ENCODE measurements around the gene NDUFA13. TPM values are rescaled to one million over a fixed set of nuclear protein-coding genes. Genes with fewer than 3 reads are reported as not detected.

The NDUFA13 gene
- total and polyA plus RNA-seq, 11 donors: 101 to 1,476 (median 960) TPM

DNA sequence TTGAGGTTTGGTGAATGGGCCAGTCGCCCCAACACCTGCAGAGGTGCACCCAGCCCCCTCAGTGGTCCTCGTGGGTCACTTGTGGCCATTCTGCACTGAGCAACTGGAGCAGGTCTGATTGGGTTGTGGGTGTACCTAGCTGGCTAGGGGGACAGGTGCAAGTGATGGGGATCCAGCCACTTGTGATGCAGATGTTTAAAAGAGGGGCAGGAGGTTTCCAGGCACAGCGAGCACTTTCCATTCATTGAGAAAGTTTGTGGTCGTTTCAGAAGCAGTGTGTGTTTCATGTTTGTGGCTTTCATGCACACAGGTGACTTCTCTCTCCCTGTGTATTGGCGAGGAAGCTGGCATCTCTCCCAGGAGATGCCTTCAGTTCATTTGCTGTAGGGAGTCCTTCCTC, 35.3 kb upstream of the NDUFA13 start:
- Histone ChIP-seq H3K27me3 (no peaks in the 10 kb centered on the region), H3K27ac (no peak overlapping the region), H3K9me3 (no peaks in the 10 kb centered on the region), H3K4me3 (no peak overlapping the region), H3K4me1 (peaks cover 0 to 33% (median 14%) of the 10 kb centered on the region in 12 donors), H3K36me3 (peaks cover 0 to 32% (median 0%) of the 10 kb centered on the region in 9 donors)
- ATAC-seq (no peak), DNase-seq (peak in 1 of 5 donors; percentile 4)
- 74 to 84% (median 81%) methylated on average over 4 to 5 of the region's 5 CpGs for WGBS, 4 donors
- intact Hi-C loops (cut with DNase I): loop anchor here in 1 of 10 donors (10.0 kb wide), 1 partner anchor 336 kb away; no protein-coding TSS in a partner anchor
- TF ChIP-seq, protein P1, sequence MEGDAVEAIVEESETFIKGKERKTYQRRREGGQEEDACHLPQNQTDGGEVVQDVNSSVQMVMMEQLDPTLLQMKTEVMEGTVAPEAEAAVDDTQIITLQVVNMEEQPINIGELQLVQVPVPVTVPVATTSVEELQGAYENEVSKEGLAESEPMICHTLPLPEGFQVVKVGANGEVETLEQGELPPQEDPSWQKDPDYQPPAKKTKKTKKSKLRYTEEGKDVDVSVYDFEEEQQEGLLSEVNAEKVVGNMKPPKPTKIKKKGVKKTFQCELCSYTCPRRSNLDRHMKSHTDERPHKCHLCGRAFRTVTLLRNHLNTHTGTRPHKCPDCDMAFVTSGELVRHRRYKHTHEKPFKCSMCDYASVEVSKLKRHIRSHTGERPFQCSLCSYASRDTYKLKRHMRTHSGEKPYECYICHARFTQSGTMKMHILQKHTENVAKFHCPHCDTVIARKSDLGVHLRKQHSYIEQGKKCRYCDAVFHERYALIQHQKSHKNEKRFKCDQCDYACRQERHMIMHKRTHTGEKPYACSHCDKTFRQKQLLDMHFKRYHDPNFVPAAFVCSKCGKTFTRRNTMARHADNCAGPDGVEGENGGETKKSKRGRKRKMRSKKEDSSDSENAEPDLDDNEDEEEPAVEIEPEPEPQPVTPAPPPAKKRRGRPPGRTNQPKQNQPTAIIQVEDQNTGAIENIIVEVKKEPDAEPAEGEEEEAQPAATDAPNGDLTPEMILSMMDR (IDR thresholded peaks at IDR 0.05): no peak
- TF ChIP-seq POLR2A (IDR thresholded peaks at IDR 0.05): no peak

DNA sequence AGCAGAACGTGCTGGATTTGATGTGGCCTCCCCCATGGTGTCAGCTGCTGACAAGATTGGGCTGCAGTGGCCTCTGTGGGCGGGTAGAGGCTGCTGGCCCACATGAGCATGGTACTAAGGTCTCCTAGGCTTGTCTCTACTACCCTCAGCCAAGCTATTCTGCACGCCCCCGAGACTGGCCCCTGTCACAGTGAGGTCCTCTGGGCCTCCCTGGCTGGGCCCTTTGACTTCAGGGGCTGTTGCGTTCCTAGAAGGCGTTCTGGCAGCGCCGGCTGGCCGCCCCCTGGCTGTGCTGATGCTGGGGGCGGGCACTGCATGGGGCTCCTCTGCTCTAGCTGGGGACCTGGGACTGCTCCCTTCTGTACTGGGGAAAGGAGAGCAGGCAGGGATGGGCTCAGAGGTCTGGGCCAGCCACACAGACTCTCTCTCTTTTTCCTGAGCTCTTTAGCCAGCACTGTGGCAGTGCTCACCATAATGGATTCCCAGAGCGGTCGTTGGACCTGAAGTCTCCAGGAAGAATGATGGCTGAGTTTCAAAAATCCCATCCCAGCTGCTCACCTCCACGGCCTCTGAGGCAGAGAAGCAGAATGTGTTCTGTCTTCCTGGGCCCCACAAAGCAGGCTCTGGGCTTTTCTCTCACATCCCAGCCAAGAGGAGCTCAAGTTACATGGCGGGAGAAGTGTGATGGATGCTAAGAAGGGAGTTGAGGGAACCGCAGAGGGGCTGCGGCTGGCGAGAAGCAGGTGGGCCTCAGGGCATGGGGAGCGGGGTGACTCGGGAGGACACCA, 33.0 kb upstream of the NDUFA13 start:
- ATAC-seq: no peak
- H3K4me3 ChIP-seq: no peak overlapping the region
- 61 to 73% (median 68%) methylated on average over 16 to 19 of the region's 19 CpGs for WGBS, 4 donors
- TF ChIP-seq POLR2A (IDR thresholded peaks at IDR 0.05): no peak
- TF ChIP-seq, protein P1 (IDR thresholded peaks at IDR 0.05): no peak
- H3K9me3 ChIP-seq: no peaks in the 10 kb centered on the region
- intact Hi-C loops (cut with DNase I): loop anchor here in 1 of 10 donors (10.0 kb wide), 1 partner anchor 338 kb away; no protein-coding TSS in a partner anchor
- H3K4me1 ChIP-seq: peaks cover 0 to 45% (median 21%) of the 10 kb centered on the region in 12 donors
- DNase-seq: peak in 2 of 5 donors; percentile 5 to 26
- H3K36me3 ChIP-seq: peaks cover 0 to 43% (median 0%) of the 10 kb centered on the region in 9 donors
- no peak overlapping the region for H3K27ac ChIP-seq
- no peaks in the 10 kb centered on the region for H3K27me3 ChIP-seq

DNA sequence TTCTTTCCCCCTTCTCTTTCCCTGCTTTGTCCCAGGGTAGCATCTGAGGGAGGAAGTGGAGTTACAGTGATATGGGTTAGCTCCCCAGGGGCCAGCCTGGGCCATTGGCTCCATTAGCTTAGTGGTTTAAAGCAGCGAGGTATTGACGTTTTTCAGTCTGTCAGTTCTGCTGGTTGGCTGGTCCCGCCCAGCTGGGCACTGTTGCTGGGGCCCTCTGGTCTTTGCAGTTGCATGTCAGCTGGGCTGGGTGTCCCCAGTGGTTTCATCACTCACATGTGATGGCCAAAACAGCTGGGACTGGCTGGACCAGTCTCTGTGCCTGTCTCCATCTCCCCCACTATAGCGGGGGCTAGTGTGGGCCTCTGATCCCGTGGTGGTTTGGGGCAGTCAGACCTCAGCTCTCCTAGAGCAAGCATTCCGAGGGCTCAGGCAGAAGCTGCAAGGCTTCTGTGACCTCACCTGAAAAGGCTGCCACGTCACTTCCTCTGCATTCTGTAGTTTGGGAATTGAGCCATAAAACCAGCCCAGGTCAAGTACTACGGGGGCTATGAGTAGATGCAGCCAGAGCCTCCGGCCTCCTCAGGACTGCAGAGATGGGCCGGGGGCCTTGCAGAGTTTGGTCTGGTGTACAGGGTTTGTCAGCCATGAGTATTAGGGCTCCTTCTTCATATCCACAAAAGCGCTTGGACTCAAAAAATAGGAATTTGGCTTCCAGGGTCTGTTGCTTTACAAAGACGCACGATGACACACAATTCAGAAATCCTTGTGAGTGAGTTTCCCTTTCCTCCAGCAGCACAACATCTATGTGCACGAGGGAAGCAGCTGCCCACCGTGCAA, 30.6 kb upstream of the NDUFA13 start:
- WGBS, 4 donors: 68 to 72% (median 69%) methylated on average over 15 of the region's 15 CpGs
- Histone ChIP-seq H3K4me1 (peaks cover 10 to 69% (median 45%) of the 10 kb centered on the region in 12 donors), H3K27me3 (no peaks in the 10 kb centered on the region), H3K36me3 (peaks cover 0 to 38% (median 0%) of the 10 kb centered on the region in 9 donors), H3K27ac (peak overlapping the region in 3 of 12 donors; percentile 4 to 60 (median 18)), H3K9me3 (no peaks in the 10 kb centered on the region), H3K4me3 (no peak overlapping the region)
- peak in 3 of 5 donors; percentile 53 to 71 (median 68) for DNase-seq
- ATAC-seq: peak in 2 of 4 donors; percentile 1 to 6
- intact Hi-C loops (cut with DNase I): loop anchor here in 2 of 10 donors (5.0 to 10.0 kb wide), 3 partner anchors 78 to 341 kb away; partner anchors contain the start of gene GATAD2A (in 1 of the 2)
- TF ChIP-seq POLR2A (IDR thresholded peaks at IDR 0.05): no peak
- TF ChIP-seq, protein P1 (IDR thresholded peaks at IDR 0.05): no peak

Data from heart left ventricle (tissue), 16 donors.